ENCODE results near the gene STAB1.

STAB1 gene

GRCh38 chr3:52515192-52515591 is 20.1 kb downstream of the STAB1 start:
- Histone ChIP-seq H3K27ac (ENCODE audit: low read depth, low read length) (no peak overlapping the region), H3K4me3 (ENCODE audit: low read depth, low read length) (no peak overlapping the region), H3K36me3 (ENCODE audit: control insufficient read depth, insufficient read depth, low read length) (no peaks in the 10 kb centered on the region), H3K9me3 (ENCODE audit: control insufficient read depth, insufficient read depth, low read length) (no peaks in the 10 kb centered on the region), H3K4me1 (ENCODE audit: control insufficient read depth, insufficient read depth, low read length) (no peaks in the 10 kb centered on the region), H3K27me3 (ENCODE audit: control insufficient read depth, insufficient read depth, low read length) (peaks cover 8% of the 10 kb centered on the region; the same call in 1 of the 2 replicates), H3K9ac (ENCODE audit: low read depth, low read length) (no peak overlapping the region)

- no peak overlapping the region for H3K27ac ChIP-seq (ENCODE audit: low read depth, low read length)
- H3K36me3 ChIP-seq (ENCODE audit: control insufficient read depth, insufficient read depth, low read length): no peaks in the 10 kb centered on the region
- H3K9me3 ChIP-seq (ENCODE audit: control insufficient read depth, insufficient read depth, low read length): no peaks in the 10 kb centered on the region
- no peak overlapping the region for H3K4me3 ChIP-seq (ENCODE audit: low read depth, low read length)
- no peak overlapping the region for H3K9ac ChIP-seq (ENCODE audit: low read depth, low read length)
- no peaks in the 10 kb centered on the region for H3K4me1 ChIP-seq (ENCODE audit: control insufficient read depth, insufficient read depth, low read length)
- H3K27me3 ChIP-seq (ENCODE audit: control insufficient read depth, insufficient read depth, low read length): peaks cover 8% of the 10 kb centered on the region; the same call in 1 of the 2 replicates
Observed at GRCh38 chr3:52516509-52517195, 21.5 kb downstream of the STAB1 start.

- peaks cover under 1% of the 10 kb centered on the region; the same call in 1 of the 2 replicates for H3K36me3 ChIP-seq (ENCODE audit: control insufficient read depth, insufficient read depth, low read length)
- H3K4me3 ChIP-seq (ENCODE audit: low read depth, low read length): peak overlapping the region; percentile 43; the same call in 1 of the 2 replicates
- H3K9ac ChIP-seq (ENCODE audit: low read depth, low read length): no peak overlapping the region
- no peak overlapping the region for H3K27ac ChIP-seq (ENCODE audit: low read depth, low read length)
- H3K4me1 ChIP-seq (ENCODE audit: control insufficient read depth, insufficient read depth, low read length): no peaks in the 10 kb centered on the region
- H3K9me3 ChIP-seq (ENCODE audit: control insufficient read depth, insufficient read depth, low read length): no peaks in the 10 kb centered on the region
- peaks cover 8% of the 10 kb centered on the region; the same call in 1 of the 2 replicates for H3K27me3 ChIP-seq (ENCODE audit: control insufficient read depth, insufficient read depth, low read length)
Observed at GRCh38 chr3:52517796-52518722, 22.9 kb downstream of the STAB1 start.

- peaks cover 8% of the 10 kb centered on the region; the same call in 1 of the 2 replicates for H3K27me3 ChIP-seq (ENCODE audit: control insufficient read depth, insufficient read depth, low read length)
- H3K9me3 ChIP-seq (ENCODE audit: control insufficient read depth, insufficient read depth, low read length): no peaks in the 10 kb centered on the region
- peak overlapping the region; percentile 43; the same call in 1 of the 2 replicates for H3K4me3 ChIP-seq (ENCODE audit: low read depth, low read length)
- H3K4me1 ChIP-seq (ENCODE audit: control insufficient read depth, insufficient read depth, low read length): no peaks in the 10 kb centered on the region
- H3K9ac ChIP-seq (ENCODE audit: low read depth, low read length): no peak overlapping the region
- H3K36me3 ChIP-seq (ENCODE audit: control insufficient read depth, insufficient read depth, low read length): peaks cover 8% of the 10 kb centered on the region
- H3K27ac ChIP-seq (ENCODE audit: low read depth, low read length): no peak overlapping the region
Observed at GRCh38 chr3:52518723-52519444, 23.7 kb downstream of the STAB1 start.

GRCh38 chr3:52519445-52520140 is 24.5 kb downstream of the STAB1 start:
- Histone ChIP-seq H3K4me1 (ENCODE audit: control insufficient read depth, insufficient read depth, low read length) (no peaks in the 10 kb centered on the region), H3K9me3 (ENCODE audit: control insufficient read depth, insufficient read depth, low read length) (no peaks in the 10 kb centered on the region), H3K4me3 (ENCODE audit: low read depth, low read length) (no peak overlapping the region; the same call in 1 of the 2 replicates), H3K27ac (ENCODE audit: low read depth, low read length) (no peak overlapping the region), H3K27me3 (ENCODE audit: control insufficient read depth, insufficient read depth, low read length) (peaks cover 8% of the 10 kb centered on the region; the same call in 1 of the 2 replicates), H3K36me3 (ENCODE audit: control insufficient read depth, insufficient read depth, low read length) (peaks cover 15% of the 10 kb centered on the region), H3K9ac (ENCODE audit: low read depth, low read length) (no peak overlapping the region)

GRCh38 chr3:52520141-52520667 is 25.1 kb downstream of the STAB1 start:
- Histone ChIP-seq H3K9ac (ENCODE audit: low read depth, low read length) (no peak overlapping the region), H3K27me3 (ENCODE audit: control insufficient read depth, insufficient read depth, low read length) (peaks cover 8% of the 10 kb centered on the region; the same call in 1 of the 2 replicates), H3K27ac (ENCODE audit: low read depth, low read length) (no peak overlapping the region), H3K4me3 (ENCODE audit: low read depth, low read length) (no peak overlapping the region), H3K9me3 (ENCODE audit: control insufficient read depth, insufficient read depth, low read length) (no peaks in the 10 kb centered on the region), H3K4me1 (ENCODE audit: control insufficient read depth, insufficient read depth, low read length) (no peaks in the 10 kb centered on the region), H3K36me3 (ENCODE audit: control insufficient read depth, insufficient read depth, low read length) (peaks cover 20% of the 10 kb centered on the region)

GRCh38 chr3:52520716-52521487 is 25.8 kb downstream of the STAB1 start:
- H3K4me1 ChIP-seq (ENCODE audit: control insufficient read depth, insufficient read depth, low read length): no peaks in the 10 kb centered on the region

GRCh38 chr3:52521488-52521824 is 26.3 kb downstream of the STAB1 start:
- Histone ChIP-seq H3K4me3 (ENCODE audit: low read depth, low read length) (no peak overlapping the region), H3K9ac (ENCODE audit: low read depth, low read length) (no peak overlapping the region), H3K27me3 (ENCODE audit: control insufficient read depth, insufficient read depth, low read length) (peaks cover 8% of the 10 kb centered on the region; the same call in 1 of the 2 replicates), H3K36me3 (ENCODE audit: control insufficient read depth, insufficient read depth, low read length) (peaks cover 32% of the 10 kb centered on the region), H3K4me1 (ENCODE audit: control insufficient read depth, insufficient read depth, low read length) (no peaks in the 10 kb centered on the region), H3K27ac (ENCODE audit: low read depth, low read length) (no peak overlapping the region), H3K9me3 (ENCODE audit: control insufficient read depth, insufficient read depth, low read length) (no peaks in the 10 kb centered on the region)

More at GRCh38 chr3:52520716-52521487, 25.8 kb downstream of the STAB1 start:
- no peak overlapping the region for H3K9ac ChIP-seq (ENCODE audit: low read depth, low read length)
- no peak overlapping the region for H3K4me3 ChIP-seq (ENCODE audit: low read depth, low read length)
- H3K36me3 ChIP-seq (ENCODE audit: control insufficient read depth, insufficient read depth, low read length): peaks cover 27% of the 10 kb centered on the region
- H3K27ac ChIP-seq (ENCODE audit: low read depth, low read length): no peak overlapping the region
- no peaks in the 10 kb centered on the region for H3K9me3 ChIP-seq (ENCODE audit: control insufficient read depth, insufficient read depth, low read length)
- H3K27me3 ChIP-seq (ENCODE audit: control insufficient read depth, insufficient read depth, low read length): peaks cover 8% of the 10 kb centered on the region; the same call in 1 of the 2 replicates

- Histone ChIP-seq H3K4me3 (ENCODE audit: low read depth, low read length) (no peak overlapping the region), H3K9ac (ENCODE audit: low read depth, low read length) (no peak overlapping the region), H3K27ac (ENCODE audit: low read depth, low read length) (no peak overlapping the region), H3K27me3 (ENCODE audit: control insufficient read depth, insufficient read depth, low read length) (peaks cover 8% of the 10 kb centered on the region; the same call in 1 of the 2 replicates), H3K4me1 (ENCODE audit: control insufficient read depth, insufficient read depth, low read length) (no peaks in the 10 kb centered on the region), H3K9me3 (ENCODE audit: control insufficient read depth, insufficient read depth, low read length) (no peaks in the 10 kb centered on the region), H3K36me3 (ENCODE audit: control insufficient read depth, insufficient read depth, low read length) (peaks cover 38% of the 10 kb centered on the region)
Observed at GRCh38 chr3:52521881-52522650, 26.9 kb downstream of the STAB1 start.
